Fibroblast of villous mesenchyme (primary cell): Measurements from ENCODE around the gene RAB44. TPM values are rescaled to one million over a fixed set of nuclear protein-coding genes. Genes with fewer than 3 reads are reported as not detected.

Experiments
- DNase-seq: peaks from one replicate; pipeline ENCODE4 v3.0.0-alpha.2; 2010; ENCODE audit warnings: low read depth
- H3K4me3 ChIP-seq: 2 replicates; pipeline ENCODE4 v1.5.1; 2011; ENCODE audit warnings: low read depth, mild to moderate bottlenecking, low read length
- total RNA-seq: library from RNA; depleted of rRNA; stranded (reverse); fragments of >200 nt; gene quantifications from 2 replicates; pipeline ENCODE4 v1.2.3, GENCODE V29; 2012
- TF ChIP-seq, protein P1 (sequence below): IDR thresholded peaks from 2 replicates; pipeline ENCODE4 v1.5.1; 2012; ENCODE audit warnings: low read depth, mild to moderate bottlenecking, low read length; ENCODE audit not compliant: insufficient read depth

RAB44 gene
- total RNA-seq, 1 donor = not detected

DNA sequence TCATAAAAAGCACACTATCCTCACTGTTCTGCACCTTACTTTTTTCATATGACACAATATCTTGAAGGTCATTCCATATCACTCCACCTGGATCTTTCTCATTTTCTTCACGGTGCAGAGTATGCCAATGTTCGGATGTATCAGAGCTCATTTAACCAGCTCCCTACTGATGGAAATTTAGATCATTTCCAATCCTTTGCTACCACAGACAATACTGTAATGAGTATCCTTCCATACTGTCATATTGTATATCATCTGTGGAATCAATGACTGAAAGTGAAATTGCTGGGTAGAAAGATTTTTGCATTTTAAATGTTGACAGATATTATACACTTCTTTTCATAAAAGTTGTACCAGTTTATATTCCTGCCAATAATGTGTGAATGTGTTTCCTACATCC is 2.2 kb upstream of the RAB44 start:
- no peak for DNase-seq
- TF ChIP-seq, protein P1, sequence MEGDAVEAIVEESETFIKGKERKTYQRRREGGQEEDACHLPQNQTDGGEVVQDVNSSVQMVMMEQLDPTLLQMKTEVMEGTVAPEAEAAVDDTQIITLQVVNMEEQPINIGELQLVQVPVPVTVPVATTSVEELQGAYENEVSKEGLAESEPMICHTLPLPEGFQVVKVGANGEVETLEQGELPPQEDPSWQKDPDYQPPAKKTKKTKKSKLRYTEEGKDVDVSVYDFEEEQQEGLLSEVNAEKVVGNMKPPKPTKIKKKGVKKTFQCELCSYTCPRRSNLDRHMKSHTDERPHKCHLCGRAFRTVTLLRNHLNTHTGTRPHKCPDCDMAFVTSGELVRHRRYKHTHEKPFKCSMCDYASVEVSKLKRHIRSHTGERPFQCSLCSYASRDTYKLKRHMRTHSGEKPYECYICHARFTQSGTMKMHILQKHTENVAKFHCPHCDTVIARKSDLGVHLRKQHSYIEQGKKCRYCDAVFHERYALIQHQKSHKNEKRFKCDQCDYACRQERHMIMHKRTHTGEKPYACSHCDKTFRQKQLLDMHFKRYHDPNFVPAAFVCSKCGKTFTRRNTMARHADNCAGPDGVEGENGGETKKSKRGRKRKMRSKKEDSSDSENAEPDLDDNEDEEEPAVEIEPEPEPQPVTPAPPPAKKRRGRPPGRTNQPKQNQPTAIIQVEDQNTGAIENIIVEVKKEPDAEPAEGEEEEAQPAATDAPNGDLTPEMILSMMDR = no peak
- H3K4me3 ChIP-seq = no peak overlapping the region

DNA sequence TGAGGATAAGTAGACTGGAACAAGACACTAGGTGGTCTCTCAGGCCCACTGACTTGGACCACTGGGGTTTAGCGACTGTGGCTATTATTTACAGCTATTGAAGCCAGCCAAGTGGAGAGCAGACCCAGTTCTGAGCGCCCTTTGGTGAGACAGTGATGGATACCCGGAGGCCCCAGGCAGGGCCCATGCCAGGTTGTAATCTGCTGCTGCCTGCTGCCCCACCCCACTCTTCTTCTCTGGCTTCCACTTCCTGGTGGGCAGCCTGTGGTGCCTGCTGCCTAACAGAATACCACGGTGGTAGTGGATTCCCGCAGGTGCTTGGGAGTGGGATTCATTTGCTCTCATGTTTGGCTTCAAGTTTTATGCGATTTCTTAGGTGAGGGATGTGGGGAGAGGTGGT is 570 bp downstream of the RAB44 start:
- DNase-seq = no peak
- TF ChIP-seq, protein P1 = no peak

GRCh38 chr6:36698871-36699271 is 1.2 kb downstream of the RAB44 start:
- TF ChIP-seq, protein P1 = no peak
- no peak overlapping the region for H3K4me3 ChIP-seq

More for the DNA sequence above, 570 bp downstream of the RAB44 start:
- no peak overlapping the region for H3K4me3 ChIP-seq

DNA sequence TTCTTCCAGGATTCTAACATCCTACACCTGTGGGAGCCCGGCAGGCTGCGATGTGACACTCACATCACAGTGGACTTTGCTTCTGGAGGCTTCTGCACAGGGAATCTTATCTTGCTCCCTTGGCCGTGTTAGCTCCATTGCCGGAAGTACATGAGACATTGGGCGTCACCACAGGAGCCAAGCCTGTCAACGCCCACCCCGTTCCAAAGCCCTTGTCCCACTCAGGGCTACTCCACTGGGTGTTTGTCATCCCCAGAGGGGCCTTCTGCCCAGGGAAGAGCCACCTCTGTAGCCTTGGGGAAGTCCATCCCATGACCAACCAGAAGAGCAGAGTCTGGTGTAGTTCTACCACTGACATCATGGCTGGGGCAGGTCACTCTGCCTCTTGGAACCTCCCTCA is 1.7 kb downstream of the RAB44 start:
- no peak overlapping the region for H3K4me3 ChIP-seq
- TF ChIP-seq, protein P1 = no peak
- DNase-seq = no peak

More at GRCh38 chr6:36698871-36699271, 1.2 kb downstream of the RAB44 start:
- DNase-seq = no peak

GRCh38 chr6:36700071-36700812 is 2.6 kb downstream of the RAB44 start:
- no peak for DNase-seq
- no peak overlapping the region for H3K4me3 ChIP-seq
- TF ChIP-seq, protein P1 = no peak

GRCh38 chr6:36700831-36701230 is 3.2 kb downstream of the RAB44 start:
- no peak overlapping the region for H3K4me3 ChIP-seq
- TF ChIP-seq, protein P1 = no peak
- no peak for DNase-seq
